ENCODE measurements around the gene HADHA. TPM values are rescaled to one million over a fixed set of nuclear protein-coding genes. Genes with fewer than 3 reads are reported as not detected.

Gene HADHA
- total and polyA plus RNA-seq, 2 donors (not counting 3 experiments of a cell fraction or from before 2014, with no cell fraction given), result 79.4 to 158 TPM

DNA sequence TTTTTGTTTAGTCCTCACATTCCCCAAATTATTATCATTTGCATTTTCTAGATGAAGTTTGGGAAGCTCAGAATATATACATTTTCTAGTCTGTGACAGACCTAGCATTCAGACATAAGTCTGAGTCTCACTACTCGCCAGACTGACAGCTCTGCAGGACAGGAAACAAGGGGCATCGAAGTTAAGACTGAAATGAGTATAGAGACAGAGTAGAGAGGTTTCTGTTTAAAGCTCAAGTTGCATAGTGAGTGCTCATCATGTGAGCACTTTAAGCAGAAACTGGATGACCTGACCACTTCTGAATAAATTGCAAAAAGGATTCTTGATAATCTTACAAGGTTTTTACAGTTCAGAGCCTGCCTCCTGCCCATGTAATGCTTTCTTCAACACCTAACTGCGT, 1.4 kb upstream of the HADHA start:
- Histone ChIP-seq H2AFZ (ENCODE audit: low read depth, low read length) (no peak overlapping the region), H3K4me3 (replicated peaks in 1 of 3; ENCODE audit: insufficient read depth in 1 of 3, low read depth in 1 of 3, low read length in 3 of 3) (peak overlapping the region; percentile 80 to 92 (median 85)), H3K9me1 (replicated peaks; ENCODE audit: control insufficient read depth, extremely low read depth, insufficient read depth, low read length) (no peaks in the 10 kb centered on the region), H3K27me3 (ENCODE audit: control insufficient read depth in 2 of 2, insufficient read depth in 2 of 2, low read length in 2 of 2) (no peaks in the 10 kb centered on the region), H3K9ac (replicated peaks; ENCODE audit: extremely low read depth, insufficient read depth, low read length) (peak overlapping the region; percentile 96), H4K20me1 (replicated peaks; ENCODE audit: control insufficient read depth, extremely low read depth, insufficient read depth, low read length) (peaks cover 4% of the 10 kb centered on the region), H3K27ac (ENCODE audit: insufficient read depth, low read depth, low read length) (no peak overlapping the region), H3K4me2 (ENCODE audit: insufficient read depth, low read length) (peak overlapping the region; percentile 93), H3K4me1 (ENCODE audit: control insufficient read depth, extremely low read depth, insufficient read depth, low read length) (peaks cover 19% of the 10 kb centered on the region), H3K79me2 (ENCODE audit: control insufficient read depth, insufficient read depth, low read length) (peaks cover 90% of the 10 kb centered on the region), H3K36me3 (ENCODE audit: control insufficient read depth in 2 of 2, extremely low read depth in 1 of 2, insufficient read depth in 2 of 2, low read length in 2 of 2) (no peaks in the 10 kb centered on the region), H3K9me3 (replicated peaks; ENCODE audit: control insufficient read depth, insufficient read depth, low read length) (no peaks in the 10 kb centered on the region)
- TF ChIP-seq EZH2 (IDR thresholded peaks at IDR 0.05; ENCODE audit: borderline replicate concordance, low read depth, low read length, severe bottlenecking), result no peak
- TF ChIP-seq POLR2A (IDR thresholded peaks at IDR 0.05; ENCODE audit: low read depth, low read length), result no peak
- TF ChIP-seq FOS (IDR thresholded peaks at IDR 0.05; ENCODE audit: borderline replicate concordance, insufficient read depth, low read length), result no peak
- TF ChIP-seq GATA2 (IDR thresholded peaks at IDR 0.05; ENCODE audit: insufficient read depth, insufficient read length, low read depth, low read length), result no peak
- no peak for TF ChIP-seq MAX (IDR thresholded peaks at IDR 0.05; ENCODE audit: insufficient read depth, insufficient read length)
- no peak for TF ChIP-seq JUN (IDR thresholded peaks at IDR 0.05; ENCODE audit: borderline replicate concordance, insufficient read depth, insufficient read length, low read depth)
- TF ChIP-seq POLR2AphosphoS5 (IDR thresholded peaks at IDR 0.05; ENCODE audit: insufficient read depth, low read depth, low read length), result no peak
- TF ChIP-seq, protein P1, sequence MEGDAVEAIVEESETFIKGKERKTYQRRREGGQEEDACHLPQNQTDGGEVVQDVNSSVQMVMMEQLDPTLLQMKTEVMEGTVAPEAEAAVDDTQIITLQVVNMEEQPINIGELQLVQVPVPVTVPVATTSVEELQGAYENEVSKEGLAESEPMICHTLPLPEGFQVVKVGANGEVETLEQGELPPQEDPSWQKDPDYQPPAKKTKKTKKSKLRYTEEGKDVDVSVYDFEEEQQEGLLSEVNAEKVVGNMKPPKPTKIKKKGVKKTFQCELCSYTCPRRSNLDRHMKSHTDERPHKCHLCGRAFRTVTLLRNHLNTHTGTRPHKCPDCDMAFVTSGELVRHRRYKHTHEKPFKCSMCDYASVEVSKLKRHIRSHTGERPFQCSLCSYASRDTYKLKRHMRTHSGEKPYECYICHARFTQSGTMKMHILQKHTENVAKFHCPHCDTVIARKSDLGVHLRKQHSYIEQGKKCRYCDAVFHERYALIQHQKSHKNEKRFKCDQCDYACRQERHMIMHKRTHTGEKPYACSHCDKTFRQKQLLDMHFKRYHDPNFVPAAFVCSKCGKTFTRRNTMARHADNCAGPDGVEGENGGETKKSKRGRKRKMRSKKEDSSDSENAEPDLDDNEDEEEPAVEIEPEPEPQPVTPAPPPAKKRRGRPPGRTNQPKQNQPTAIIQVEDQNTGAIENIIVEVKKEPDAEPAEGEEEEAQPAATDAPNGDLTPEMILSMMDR (IDR thresholded peaks at IDR 0.05; ENCODE audit: extremely low read depth in 1 of 2, insufficient read depth in 1 of 2, low read depth in 1 of 2, low read length in 2 of 2), result no peak
- no peak for TF ChIP-seq MYC (IDR thresholded peaks at IDR 0.05; ENCODE audit: low read depth, low read length)
- no peak for FAIRE-seq
- intact Hi-C loops (cut with micrococcal nuclease) (no loop called here), dilution Hi-C loops (cut with MboI; ENCODE audit: extremely low pct_ligation_motif_present, low sequenced_read_pairs) (no loop called here)
- ChIA-PET CTCF (interaction anchor here (1.0 to 2.2 kb wide), 4 partner anchors 9 to 257 kb away, joined by 3 to 7 read pairs (median 4); no protein-coding TSS in a partner anchor), POLR2A (interaction anchor here (0.7 kb wide), 1 partner anchor 19 kb away, joined by 5 read pairs; no protein-coding TSS in a partner anchor)
- no TSS peak for BruUV-seq (replicated peaks)
- DNase-seq (ENCODE audit: low read depth, low spot score), result peak; percentile 27
